ENCODE results near the gene STUM. TPM values are rescaled to one million over a fixed set of nuclear protein-coding genes. Genes with fewer than 3 reads are reported as not detected.

The STUM gene
- total RNA-seq, 2 donors from 2014 or later = not detected

DNA sequence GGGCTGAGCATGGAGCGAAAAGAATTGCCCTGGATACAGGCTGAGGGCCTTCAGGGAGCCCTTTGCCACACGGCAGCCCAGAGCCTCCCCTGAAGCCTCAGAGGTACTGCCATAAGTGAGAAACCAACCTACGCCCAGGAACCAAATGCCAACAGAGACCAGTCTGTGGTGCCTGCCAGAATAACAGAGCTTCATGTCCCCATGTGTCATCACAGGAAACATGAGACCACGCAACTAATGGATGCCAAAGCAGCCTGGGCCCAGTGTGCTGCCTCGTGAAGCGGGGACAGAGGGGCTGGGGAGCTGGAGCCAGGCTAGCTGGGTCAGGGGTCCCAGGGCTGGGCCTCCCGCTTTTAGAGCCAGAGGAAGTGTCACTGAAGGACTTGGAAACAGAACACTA lies 18.7 kb upstream of the STUM start:
- Mint-ChIP-seq H3K27ac (no peak overlapping the region), H3K9me3 (no peaks in the 10 kb centered on the region), H3K36me3 (no peaks in the 10 kb centered on the region)
- ATAC-seq (no peak), DNase-seq (ENCODE audit: low spot score in 2 of 2) (no peak)

DNA sequence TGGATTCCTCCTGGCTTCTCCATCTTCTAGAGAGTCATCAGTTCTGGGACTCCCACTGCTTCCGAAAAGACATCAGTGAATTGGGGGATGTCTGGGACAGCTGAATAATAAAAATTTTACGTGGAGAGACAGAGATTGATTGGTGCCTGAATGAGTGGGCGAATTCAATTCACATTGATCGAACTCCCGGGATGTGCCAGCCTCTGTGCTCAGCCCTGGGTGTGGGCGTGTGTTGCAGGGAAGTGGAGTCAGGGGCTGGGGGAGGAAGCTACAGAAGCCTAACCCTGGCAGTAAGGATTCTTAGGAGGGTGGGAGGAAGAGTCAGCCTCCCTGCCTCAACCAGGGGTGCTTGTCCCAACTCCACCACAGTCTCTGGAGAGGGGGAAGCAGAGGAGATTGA lies 18.0 kb upstream of the STUM start:
- H3K9me3 Mint-ChIP-seq = no peaks in the 10 kb centered on the region
- H3K36me3 Mint-ChIP-seq = no peaks in the 10 kb centered on the region
- H3K27ac Mint-ChIP-seq = no peak overlapping the region
- DNase-seq (ENCODE audit: low spot score in 2 of 2) (no peak), ATAC-seq (no peak)

DNA sequence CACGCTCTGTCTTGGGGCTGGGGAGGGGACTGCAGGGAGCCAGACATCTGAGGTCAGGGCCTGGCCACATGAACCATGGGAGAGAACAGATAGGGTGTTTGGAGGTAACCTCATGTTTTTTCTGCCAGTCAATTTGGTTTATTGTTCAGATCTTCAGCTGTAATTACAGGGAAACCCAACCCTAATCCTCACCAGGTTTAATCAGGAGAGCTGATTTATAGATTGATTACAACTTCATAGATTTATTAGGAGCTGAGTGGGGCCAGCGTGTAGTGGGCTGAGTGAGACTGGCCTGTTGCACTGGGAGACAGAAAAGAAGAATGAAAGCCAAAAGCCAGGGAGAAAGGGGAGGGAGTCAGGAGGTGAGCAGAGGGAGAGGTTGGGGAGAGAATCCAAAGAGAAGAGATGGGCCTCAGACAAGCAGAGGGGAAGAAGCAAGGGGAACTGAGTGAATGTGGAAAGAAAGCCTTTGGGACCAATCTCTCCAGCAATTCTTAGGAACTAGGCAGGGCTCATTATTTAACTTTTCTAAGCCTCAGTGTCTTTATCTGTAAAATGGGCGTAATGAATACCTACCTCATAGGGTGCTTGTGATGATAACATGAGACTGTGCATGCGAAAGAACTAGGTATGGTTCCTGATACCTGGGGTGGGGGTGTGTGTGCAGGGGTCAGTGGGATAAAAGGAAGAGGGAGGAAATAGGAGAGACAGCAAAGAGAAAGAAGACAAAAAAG lies 17.0 kb upstream of the STUM start:
- H3K36me3 Mint-ChIP-seq = no peaks in the 10 kb centered on the region
- ATAC-seq (no peak), DNase-seq (ENCODE audit: low spot score in 2 of 2) (no peak)
- H3K27ac Mint-ChIP-seq = no peak overlapping the region
- no peaks in the 10 kb centered on the region for H3K9me3 Mint-ChIP-seq

DNA sequence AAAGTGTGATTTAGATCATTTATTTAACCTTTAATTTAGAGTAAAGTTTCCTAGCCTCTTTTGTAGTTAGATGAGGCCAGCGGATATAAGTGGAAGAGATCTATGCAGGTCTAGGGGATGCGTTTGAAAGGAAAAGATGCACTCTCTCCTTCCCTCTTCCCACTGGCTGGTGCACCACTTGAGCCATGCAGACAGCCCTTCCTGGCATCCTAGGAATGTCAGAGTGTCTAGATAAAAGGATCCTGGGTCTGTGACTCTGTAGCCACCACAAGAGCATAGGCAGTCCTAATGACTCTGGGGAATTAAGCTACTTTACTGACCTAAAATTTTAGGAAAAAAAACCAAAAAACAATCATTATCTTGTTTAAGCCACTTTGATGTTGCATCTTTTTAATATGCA lies 16.0 kb upstream of the STUM start:
- ATAC-seq (no peak), DNase-seq (ENCODE audit: low spot score in 2 of 2) (no peak)
- no peaks in the 10 kb centered on the region for H3K9me3 Mint-ChIP-seq
- H3K36me3 Mint-ChIP-seq = no peaks in the 10 kb centered on the region
- H3K27ac Mint-ChIP-seq = no peak overlapping the region

DNA sequence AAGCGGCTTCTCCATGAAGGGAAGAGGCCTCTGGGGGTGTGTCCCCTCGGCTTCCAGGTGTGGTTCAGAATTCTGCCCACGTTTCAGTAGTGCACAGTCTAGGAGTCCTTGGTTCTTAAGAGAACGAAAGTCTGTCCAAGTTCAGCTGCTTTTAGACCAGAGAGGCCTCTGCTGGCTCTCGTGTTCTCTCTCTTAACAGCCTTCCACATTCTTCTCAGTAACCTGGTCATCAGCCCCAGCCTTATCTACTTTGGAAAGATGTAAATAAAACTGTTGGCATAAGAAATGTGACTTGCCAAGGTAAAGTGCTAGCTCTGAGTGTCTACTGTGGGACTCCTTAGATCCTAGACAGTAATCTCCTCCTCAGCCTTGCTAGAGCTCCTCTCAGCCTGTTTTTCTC lies 15.3 kb upstream of the STUM start:
- no peak overlapping the region for H3K27ac Mint-ChIP-seq
- ATAC-seq (no peak), DNase-seq (ENCODE audit: low spot score in 2 of 2) (no peak)
- no peaks in the 10 kb centered on the region for H3K9me3 Mint-ChIP-seq
- no peaks in the 10 kb centered on the region for H3K36me3 Mint-ChIP-seq

DNA sequence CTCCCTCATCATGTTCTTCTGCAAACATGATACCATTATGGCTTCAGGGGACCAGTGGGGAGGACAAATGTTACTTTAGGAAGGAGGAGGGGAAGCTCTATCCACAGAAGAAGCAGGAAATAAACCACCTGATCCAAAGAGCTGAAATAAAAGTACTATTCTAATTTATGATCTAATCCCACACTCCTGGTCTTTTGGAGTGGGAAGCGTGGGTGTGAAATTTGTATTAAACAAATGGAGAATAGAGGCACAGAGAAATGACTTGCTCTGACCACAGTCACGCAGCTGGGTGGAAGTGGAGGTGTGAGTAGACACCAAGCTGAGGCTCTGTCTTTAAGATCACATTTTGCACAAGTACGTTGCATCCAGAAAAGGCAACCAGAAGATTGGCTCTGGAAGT lies 14.5 kb upstream of the STUM start:
- no peak for ATAC-seq
- no peaks in the 10 kb centered on the region for H3K9me3 Mint-ChIP-seq
- no peaks in the 10 kb centered on the region for H3K36me3 Mint-ChIP-seq
- DNase-seq (ENCODE audit: low spot score in 2 of 2) = no peak
- peak overlapping the region in 1 of 2 donors; percentile 75 for H3K27ac Mint-ChIP-seq

DNA sequence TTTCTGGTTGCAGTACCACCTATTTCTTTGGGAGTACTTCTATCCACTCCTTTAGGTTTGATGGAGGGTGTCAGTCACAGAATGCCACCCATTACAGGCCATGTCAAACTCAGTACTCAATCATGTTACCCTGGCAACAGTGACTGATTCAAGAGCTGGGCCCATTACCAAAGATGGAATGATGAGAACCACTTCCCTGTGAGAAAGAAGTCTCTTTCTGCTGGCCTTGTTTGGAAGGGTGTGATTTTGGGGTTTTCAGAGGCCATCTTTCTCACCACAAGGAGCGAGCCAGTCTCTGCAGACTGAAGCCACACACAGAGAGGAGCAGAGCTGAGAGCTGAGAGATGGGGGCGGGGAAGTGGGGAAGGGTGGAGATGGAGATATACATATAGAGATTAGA lies 13.9 kb upstream of the STUM start:
- DNase-seq (ENCODE audit: low spot score in 2 of 2) (no peak), ATAC-seq (peak in 1 of 2 donors; percentile 33)
- no peaks in the 10 kb centered on the region for H3K9me3 Mint-ChIP-seq
- no peak overlapping the region for H3K27ac Mint-ChIP-seq
- H3K36me3 Mint-ChIP-seq = no peaks in the 10 kb centered on the region

DNA sequence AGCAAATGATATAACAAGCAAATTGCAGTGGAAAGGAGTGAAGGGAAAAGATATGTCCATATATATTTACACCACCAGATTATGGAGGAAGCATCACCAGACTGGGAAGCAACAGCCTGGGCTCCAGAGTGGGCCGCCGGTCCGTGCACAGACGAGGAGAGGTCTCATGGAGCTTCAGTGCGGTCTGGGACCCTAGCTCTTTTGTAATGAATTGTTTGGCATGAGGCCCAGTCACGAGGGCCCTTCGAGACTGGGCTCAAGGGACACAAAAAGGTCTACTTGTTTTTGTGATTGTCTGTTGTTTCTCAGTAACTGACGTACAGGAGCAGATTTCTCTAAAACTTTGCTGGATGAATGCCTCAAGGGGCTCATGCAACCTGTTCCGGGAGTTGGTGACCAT lies 12.9 kb upstream of the STUM start:
- Mint-ChIP-seq H3K9me3 (no peaks in the 10 kb centered on the region), H3K27ac (no peak overlapping the region), H3K36me3 (no peaks in the 10 kb centered on the region)
- no peak for ATAC-seq
- no peak for DNase-seq (ENCODE audit: low spot score in 2 of 2)

DNA sequence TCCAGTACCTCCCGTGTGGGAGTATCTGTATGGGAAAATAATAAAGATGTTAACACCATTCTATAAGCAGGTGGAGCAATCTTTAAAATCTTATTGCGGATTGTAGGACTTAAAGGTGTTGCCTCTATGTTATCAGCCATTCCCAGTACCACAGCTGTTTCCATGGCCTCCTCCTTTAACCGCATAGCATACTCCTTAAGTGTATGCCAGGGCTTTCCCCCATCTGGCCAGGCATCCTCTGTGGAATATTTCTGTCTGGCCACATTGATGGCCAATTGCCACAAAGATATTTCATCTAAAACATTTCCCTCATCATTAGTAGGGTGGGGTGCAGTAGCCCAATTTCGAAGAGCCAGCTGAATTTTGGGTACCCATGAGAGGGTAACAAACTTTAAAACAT lies 7.3 kb upstream of the STUM start:
- no peaks in the 10 kb centered on the region for H3K9me3 Mint-ChIP-seq
- no peak for ATAC-seq
- no peak for DNase-seq (ENCODE audit: low spot score in 2 of 2)
- H3K27ac Mint-ChIP-seq = no peak overlapping the region
- H3K36me3 Mint-ChIP-seq = no peaks in the 10 kb centered on the region

DNA sequence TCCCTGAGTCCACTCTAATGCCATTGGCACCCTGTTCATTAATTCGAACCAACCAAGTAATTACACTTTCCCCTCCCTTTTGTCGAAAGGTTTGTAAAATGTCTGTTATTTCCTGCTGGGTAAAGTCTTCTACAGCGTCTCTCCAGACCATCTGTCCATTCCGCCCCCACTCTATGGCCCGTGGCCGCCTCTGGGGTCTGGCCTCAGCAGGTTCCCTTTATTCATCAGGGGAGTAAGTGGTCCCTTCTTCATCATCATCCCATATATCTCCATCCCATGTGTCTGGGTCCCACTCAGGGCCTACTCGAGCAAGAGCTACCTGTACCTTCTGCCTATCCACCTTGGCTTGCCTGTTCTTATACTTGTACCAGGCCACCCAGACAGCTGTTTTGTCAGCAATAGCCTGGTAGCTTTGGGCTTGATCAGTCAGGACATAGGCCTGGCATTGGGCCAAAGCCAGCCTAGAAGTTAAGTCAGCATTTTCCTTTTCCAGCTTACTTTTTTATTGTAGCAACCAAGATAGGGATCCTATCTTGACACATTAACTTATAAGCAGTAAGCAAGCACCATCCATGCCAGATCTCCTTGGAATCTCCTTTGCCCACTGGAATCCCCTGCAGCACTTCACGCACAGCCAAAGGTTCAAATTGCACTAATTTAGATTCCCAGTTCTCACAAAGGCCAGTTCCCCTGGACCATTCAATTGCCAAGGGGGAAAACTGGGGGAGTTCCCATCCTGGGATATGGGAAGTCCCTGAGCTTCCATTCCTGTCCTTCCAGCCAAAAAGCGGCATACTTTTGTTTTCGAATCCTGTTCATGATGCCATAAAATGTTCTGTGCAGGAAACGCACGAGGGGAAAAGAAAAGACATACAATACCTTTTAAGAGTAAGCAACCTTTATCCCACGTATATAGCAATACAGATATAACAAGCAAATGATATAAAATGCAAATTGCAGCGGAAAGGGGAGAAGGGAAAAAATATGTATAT lies 6.6 kb upstream of the STUM start:
- Mint-ChIP-seq H3K36me3 (no peaks in the 10 kb centered on the region), H3K9me3 (no peaks in the 10 kb centered on the region), H3K27ac (no peak overlapping the region)
- DNase-seq (ENCODE audit: low spot score in 2 of 2) (no peak), ATAC-seq (no peak)

DNA sequence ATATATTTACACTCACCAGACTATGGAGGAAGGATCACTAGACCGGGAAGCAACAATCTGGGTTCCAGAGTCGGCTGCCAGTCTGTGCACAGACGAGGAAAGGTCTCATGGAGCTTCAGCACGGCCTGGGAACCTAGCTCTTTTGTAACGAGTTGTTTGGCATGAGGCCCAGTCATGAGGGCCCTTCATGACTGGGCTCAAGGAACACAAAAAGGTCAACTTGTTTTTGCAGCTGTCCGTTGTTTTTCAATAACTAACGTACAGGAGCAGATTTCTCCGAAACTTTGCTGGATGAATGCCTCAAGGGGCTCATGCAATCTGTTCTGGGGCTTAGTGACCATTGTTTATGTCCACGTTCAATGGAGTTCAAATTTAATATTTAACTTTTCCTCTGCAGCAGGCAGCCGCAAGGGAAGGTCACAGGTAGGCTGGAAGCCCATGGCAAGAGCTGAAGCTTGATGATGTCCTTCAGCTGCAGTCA lies 5.9 kb upstream of the STUM start:
- DNase-seq (ENCODE audit: low spot score in 2 of 2) = no peak
- H3K27ac Mint-ChIP-seq = no peak overlapping the region
- no peaks in the 10 kb centered on the region for H3K9me3 Mint-ChIP-seq
- no peak for ATAC-seq
- no peaks in the 10 kb centered on the region for H3K36me3 Mint-ChIP-seq

DNA sequence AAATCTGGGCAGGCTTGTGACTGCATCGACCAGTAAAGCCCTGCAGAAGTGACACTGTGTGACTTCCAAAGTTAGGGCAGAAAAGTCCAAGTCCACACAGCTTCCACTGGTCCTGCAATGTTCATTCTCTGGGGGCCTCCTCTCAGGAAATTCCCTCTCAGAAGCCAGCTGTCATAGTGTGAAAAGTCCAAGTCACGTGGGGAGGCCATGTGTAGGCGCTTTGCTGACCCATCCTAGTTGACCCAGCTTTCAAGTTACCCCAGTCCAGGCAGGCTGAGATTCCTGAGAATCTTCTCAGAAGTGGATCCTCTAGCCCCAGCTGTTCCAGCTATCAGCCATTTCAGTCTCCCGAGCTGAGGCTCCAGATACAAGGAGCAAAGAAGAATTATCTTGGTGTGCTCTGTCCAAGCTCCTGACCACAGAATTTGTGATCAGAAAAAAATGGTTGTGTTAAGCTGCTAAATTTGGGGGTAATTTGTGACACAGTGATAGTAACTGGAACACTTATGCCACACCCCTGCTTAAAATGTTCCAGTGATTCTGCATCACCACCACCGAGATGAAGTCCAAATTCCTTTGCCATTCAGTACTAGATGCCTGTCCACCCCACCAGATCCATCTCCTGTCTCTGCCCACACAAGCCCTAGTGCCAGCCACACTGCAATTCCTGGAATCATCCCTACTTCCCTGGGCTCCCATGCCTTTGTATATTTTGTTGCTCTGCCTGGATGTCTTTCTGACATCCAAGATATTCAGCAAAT lies 2.5 kb upstream of the STUM start:
- no peak overlapping the region for H3K27ac Mint-ChIP-seq

DNA sequence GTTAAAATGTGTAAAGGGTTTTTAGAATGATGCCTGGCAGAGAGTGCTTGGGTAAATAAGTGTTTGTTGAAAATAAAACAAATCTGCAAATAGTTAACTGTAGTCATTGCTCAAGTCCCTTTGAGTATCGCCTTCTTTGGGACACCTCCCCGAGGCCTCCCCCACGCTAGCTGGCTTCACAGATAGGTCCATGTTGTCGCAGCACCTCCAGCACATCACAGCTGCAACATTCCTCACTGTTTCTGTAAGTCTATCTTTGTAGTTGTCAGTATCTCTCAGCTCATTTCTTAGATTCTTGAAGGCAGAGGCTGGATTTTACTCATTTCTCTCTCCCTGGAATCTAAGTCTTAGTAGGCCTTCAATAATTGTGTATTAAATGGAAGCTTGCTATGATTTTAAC lies 1.6 kb upstream of the STUM start:
- DNase-seq (ENCODE audit: low spot score in 2 of 2) = no peak
- no peaks in the 10 kb centered on the region for H3K9me3 Mint-ChIP-seq
- H3K36me3 Mint-ChIP-seq = no peaks in the 10 kb centered on the region
- no peak for ATAC-seq
- H3K27ac Mint-ChIP-seq = no peak overlapping the region

More for the DNA sequence above, 2.5 kb upstream of the STUM start:
- DNase-seq (ENCODE audit: low spot score in 2 of 2) (no peak), ATAC-seq (no peak)
- no peaks in the 10 kb centered on the region for H3K9me3 Mint-ChIP-seq
- H3K36me3 Mint-ChIP-seq = no peaks in the 10 kb centered on the region

DNA sequence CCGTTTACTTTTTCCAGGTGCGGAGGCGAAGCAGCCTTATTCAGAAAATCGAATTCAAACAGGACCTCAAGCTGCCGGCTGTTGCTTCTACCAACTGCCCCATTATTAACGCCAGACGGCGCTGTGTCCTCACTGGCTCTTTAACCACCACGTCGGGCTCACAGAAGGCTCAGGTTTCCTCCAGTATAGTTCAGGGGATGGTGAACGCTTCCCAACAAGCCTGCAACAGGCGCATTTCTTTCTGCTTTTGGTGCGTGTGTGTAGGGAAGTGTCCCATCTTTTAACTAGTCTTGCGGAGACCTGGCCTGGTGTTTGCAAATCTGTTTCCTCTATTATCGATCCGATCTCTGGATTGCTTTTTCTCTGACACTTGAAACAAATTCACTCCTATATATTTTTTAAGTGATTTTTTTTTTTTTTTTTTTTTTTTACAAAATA lies 791 bp upstream of the STUM start:
- no peaks in the 10 kb centered on the region for H3K36me3 Mint-ChIP-seq
- H3K27ac Mint-ChIP-seq = no peak overlapping the region
- no peaks in the 10 kb centered on the region for H3K9me3 Mint-ChIP-seq
- peak; percentile 67 to 70 for ATAC-seq
- peak in 1 of 2 donors; percentile 60 for DNase-seq (ENCODE audit: low spot score in 2 of 2)

DNA sequence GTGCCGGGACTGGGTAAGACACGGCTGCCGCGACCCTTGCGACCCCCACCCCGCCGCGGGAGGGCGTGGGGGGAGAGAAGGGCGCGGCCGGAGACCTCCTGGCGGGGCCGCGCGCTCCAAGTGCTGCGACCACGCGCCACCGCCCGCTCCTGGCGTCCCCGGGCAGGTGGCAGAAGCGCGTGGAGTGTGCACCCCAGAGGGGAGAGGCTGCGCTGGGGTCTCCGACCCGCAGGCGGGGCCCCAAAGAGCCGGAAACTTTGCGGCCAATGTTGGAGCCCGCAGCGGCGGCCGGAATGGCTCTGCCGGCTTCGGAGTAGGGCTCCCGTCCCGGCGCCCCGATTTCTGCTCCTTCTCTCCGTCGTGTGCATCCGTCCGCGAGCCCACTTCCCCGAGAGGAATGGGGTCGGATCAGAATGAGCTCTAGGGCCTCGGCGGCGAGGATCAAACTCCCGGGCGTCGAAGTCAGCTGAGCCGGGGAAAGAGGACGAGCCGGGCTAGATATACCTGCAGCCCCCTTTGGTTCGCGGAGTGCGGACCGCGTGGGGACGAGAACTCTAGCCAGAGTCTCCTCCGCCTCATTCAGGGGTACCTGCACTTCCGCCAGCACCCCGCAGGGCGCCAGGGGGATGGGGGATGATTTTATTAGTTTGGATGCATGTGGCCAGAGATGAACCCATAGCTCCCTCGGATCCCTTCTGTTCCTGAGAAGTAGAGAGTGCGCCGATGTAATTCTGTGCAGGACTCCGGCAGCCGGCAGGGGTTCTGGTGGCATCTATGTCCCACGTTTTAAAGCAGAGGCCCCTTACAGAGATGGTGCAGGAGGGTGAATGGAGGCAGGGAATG lies 751 bp downstream of the STUM start:
- ATAC-seq (peak in 1 of 2 donors; percentile 34), DNase-seq (ENCODE audit: low spot score in 2 of 2) (peak in 1 of 2 donors; percentile 14)
- Mint-ChIP-seq H3K27ac (no peak overlapping the region), H3K9me3 (no peaks in the 10 kb centered on the region), H3K36me3 (no peaks in the 10 kb centered on the region)
